Activated gamma-delta T cell treated with anti-CD3 and anti-CD28 coated beads, Interleukin-2, amount 50 U/mL, for 16 hours (primary cell): ENCODE results near the gene INPP5A.
"Not testable (repeated sequence)": the region's sequence is repeated elsewhere in the genome, so short reads cannot be mapped to it uniquely, and the experiment has no call there.

Source experiments
- DNase-seq: peaks from one replicate; pipeline ENCODE4 v3.0.0-alpha.2; 2020; ENCODE audit warnings: low read depth

Gene INPP5A

DNA sequence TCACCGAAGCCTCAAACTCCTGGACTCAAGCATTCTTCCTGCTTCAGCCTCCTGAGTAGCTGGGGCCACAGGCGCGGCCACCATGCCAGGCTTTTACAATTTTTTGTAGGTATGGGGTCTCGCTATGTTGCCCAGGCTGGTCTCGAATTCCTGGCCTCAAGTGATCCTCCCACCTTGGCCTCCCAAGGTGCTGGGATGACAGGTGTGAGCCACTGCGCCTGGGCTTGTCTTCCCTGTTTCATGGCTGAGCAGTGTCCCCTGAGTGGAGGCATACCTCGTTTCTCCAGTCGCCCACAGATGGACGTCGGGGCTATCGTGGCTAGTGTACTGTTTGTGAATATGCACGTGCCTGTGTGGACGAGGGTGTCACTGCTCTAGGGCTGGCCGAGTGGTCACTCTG lies 11.3 kb downstream of the INPP5A start:
- no peak for DNase-seq

DNA sequence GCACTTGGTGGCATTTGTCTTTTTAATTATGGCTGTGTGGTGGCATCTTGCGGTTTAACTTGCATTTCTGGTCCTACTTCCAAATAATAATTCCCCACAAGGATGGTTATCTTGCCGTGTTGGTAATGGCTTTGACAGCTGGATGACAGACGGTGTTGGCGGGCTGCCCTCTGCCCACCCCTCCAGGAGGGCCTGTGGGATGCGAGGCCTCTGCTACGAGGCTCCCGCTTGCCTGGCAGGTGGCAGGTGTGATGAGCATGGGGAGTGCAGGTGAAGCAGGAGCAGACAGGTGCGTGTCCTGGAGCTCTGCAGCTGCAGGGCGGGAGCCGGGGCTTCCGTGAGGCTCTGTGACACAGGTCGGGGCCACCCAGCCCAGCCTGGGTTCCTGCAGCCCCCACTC lies 11.8 kb downstream of the INPP5A start:
- DNase-seq, result no peak

DNA sequence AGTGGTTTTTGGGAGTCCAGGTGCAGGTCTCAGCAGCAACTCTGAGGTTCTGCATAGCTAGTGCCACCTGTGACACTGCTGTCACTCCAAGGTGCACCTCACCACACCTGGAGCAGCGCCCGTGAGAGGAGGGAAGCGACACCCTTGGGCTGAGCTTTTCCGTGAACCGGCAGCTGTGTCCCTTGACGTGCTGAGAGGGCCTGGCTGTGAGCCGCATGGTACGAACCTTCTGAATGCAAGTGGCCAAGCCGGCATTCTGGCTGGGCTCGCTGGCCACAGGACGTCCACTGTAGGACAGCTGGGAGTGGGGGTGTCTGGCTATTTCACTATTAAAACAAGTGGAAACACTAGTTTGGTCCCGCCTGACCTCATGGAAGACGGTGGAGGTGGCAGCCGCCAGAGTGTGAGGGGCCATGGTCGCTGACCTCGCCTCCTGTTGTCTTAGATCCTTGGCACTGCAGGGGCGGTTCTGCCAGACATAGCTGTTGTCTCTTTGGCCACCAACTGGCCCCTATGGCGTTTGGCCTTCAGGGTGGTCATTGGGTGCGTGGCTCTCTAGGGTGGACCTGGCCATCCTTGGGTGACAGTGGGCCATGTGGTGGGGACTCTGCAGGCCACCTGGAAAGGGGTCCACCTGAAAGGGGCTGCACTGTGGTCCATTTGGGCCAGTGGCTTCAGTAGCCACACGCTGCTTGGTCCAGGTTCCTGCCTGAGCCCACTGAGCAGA lies 12.9 kb downstream of the INPP5A start:
- DNase-seq, result no peak

DNA sequence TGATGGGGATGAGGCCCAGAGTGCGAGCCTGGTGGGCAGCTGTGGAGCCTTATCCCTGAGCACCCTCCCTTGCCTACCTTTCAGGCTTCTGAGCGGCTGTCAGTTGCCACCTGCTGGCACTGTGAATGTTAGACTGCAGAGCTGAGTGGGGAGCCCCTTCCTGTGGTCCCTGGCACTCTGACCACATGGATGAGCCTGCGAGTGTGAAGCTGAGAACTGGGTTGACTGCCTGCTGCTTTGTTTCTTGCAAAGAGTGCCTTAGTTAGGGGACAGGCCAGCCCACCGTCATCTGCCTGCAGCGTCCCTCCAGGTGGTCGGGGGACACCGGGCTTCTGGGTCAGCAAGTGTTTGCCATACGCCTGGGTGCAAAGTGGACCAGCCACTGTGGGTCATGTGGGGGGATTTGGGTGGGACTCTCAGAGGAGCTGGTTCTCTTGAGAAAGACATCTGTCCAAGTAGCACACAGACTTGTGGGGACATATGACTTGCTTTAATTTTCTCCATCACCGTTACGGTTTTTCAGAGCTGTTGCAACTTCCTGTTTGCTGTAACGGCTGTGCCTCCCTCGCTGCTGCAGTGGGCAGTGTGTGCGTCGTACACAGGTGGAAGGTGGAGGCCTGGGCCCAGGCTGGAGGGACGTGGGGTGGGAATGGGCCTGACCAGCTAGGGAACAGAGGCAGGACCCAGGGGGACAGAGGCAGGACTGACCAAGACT lies 13.7 kb downstream of the INPP5A start:
- no peak for DNase-seq

DNA sequence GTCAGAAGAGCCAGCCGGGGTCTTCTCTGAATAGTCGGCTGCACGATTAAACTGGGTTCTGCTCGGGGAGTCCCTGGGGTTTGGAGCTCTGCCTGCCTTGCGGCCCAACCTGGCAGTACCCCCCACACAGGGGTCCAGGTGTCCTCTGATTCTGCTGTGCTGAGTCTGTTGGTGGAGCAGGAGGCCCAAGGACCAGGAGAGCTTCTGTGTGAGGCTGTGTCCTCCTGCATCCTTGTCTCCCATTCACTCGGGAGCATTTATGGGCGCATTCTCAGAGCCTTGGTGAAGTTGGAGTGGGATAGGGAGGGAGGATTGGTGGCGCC lies 14.2 kb downstream of the INPP5A start:
- DNase-seq, result no peak

DNA sequence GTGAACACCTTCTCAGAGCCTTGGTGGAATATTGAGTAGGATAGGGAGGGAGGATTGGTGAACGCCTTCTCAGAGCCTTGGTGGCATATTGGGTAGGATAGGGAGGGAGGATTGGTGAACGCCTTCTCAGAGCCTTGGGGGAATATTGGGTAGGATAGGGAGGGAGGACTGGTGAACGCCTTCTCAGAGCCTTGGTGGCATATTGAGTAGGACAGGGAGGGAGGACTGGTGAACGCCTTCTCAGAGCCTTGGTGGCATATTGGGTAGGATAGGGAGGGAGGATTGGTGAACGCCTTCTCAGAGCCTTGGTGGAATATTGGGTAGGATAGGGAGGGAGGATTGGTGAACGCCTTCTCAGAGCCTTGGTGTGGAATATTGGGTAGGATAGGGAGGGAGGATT lies 15.0 kb downstream of the INPP5A start:
- not testable (repeated sequence) for DNase-seq

DNA sequence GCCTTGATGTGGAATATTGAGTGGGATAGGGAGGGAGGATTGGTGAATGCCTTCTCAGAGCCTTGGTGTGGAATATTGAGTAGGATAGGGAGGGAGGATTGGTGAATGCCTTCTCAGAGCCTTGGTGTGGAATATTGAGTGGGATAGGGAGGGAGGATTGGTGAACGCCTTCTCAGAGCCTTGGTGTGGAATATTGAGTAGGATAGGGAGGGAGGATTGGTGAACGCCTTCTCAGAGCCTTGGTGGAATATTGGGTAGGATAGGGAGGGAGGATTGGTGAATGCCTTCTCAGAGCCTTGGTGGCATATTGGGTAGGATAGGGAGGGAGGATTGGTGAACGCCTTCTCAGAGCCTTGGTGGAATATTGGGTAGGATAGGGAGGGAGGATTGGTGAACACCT lies 16.0 kb downstream of the INPP5A start:
- not testable (repeated sequence) for DNase-seq

DNA sequence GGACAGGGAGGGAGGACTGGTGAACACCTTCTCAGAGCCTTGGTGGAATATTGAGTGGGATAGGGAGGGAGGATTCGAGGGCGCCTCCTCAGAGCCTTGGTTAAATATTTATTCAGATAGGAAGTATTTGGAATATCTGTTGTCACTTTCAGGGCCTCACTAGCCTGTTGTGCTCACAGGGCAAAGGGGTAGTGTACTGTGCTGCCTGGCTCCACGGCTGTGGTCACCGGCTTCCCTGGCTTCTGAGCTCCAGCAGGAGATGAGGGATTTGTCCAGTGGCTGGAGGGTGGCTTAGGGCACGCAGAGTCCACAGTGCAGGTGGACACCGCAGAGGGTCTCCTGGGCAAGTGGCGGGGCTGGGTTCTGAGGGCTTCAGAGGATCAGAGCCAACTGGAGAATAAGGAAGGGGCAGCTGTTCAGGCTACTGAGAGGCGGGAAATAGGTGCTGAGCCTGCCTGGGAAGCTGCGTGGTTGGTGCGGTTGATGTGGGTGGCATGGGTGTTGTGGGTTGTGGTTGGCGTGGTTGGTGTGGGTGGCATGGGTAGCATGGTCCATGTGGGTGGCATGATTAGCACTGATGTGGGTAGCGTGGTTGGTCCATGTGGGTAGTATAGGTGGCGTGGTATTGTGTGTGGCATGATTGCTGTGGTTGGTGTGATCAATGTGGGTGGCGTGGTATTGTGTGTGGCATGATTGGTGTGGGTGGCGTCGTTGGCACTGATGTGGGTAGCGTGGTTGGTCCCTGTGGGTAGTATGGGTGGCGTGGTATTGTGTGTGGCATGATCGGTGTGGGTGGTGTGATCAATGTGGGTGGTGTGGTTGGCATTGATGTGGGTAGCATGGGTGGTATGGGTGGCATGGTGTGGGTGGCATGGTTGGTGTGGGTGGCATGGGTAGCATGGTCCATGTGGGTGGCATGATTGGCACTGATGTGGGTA lies 16.7 kb downstream of the INPP5A start:
- no peak for DNase-seq

DNA sequence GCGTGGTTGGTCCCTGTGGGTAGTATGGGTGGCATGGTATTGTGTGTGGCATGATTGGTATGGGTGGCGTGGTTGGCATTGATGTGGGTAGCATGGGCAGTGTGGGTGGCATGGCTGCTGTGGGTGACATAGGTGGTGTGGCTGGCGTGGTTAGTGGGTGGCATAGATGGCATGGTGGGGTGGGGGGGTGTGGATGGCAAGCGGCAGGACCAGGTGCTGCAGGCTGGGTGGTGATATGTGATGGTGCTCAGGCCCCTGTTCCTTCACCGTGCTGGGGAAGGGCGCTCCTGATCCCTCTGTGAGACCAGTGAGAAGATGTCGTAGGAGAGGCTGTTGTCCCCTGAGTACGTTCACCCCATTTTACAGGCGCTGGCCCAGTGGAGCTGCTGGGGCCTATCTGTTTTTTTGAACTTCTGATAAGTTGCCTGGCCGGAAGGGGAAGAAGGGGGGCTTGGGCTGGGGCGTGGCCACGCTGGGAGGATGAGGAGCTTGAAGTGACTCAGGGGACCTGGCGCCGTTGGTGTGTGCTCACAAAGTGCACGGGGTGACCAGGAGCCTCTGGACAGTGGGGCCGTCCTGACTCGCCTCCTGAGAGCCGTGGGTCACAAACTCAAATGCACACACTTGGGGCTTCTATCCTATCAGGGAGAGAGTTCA lies 17.5 kb downstream of the INPP5A start:
- DNase-seq, result no peak

DNA sequence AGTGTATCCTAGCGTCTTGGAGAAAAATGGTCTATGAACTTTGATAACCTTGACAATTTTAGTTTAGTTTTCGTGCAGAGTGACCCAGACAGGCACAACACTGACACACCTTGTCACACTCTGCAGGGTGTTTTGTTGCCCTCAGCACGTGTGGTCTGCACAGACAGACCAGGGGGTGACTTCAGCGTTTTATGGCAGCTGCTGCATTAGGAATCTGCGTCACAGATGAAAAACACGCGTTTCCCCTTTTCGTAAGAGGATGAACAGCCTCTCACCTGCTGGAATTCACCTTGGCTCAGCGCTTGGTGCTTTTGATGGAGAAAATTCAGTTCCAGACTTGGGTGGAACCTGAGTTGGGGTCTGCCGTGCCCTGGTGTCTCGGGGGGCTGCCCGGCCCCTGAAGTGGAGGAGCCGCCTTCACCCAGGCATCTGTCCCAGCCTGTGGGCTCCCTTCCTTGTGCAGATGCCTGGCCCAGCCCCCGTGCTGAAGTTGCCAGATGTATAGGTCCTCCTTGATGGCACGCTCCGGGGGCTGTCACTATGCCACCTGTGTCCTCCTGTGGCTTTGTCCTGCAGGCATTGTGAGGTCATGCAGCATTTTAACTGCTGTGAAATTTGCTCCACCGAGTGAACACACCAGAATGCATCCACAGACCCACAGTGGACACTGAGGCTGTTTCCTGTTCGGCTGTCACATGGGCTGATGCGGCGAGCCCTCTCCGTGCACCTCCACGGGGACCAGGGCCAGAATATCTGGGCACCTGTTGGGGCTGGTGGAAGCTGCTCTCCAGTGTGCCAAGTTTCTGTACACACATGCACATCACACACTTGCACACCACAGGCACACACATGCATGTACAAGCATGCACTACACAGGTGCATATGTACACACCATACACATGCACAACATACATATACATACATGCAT lies 18.3 kb downstream of the INPP5A start:
- DNase-seq, result no peak

DNA sequence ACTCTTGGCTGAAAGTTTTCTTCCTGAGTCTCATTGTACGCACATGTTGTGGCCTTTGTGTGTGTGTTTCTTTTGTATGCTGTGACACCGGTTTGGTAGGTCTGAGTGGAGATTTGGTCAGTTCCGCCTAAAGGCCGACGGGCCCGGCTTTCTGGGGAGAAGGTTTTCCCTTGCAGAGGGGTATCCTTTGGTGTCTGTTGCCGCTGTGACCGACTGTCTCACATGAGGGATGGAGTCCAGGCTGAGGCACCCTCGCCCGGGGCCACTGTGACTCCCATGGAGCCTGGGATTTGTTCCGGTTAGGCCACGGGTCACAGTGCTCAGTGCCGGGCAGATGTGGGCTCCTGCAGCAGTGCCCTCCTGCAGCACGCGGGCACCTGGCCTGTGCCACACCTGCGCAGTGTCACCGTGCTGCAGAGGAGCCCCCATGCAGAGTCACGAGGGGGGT lies 19.4 kb downstream of the INPP5A start:
- no peak for DNase-seq

DNA sequence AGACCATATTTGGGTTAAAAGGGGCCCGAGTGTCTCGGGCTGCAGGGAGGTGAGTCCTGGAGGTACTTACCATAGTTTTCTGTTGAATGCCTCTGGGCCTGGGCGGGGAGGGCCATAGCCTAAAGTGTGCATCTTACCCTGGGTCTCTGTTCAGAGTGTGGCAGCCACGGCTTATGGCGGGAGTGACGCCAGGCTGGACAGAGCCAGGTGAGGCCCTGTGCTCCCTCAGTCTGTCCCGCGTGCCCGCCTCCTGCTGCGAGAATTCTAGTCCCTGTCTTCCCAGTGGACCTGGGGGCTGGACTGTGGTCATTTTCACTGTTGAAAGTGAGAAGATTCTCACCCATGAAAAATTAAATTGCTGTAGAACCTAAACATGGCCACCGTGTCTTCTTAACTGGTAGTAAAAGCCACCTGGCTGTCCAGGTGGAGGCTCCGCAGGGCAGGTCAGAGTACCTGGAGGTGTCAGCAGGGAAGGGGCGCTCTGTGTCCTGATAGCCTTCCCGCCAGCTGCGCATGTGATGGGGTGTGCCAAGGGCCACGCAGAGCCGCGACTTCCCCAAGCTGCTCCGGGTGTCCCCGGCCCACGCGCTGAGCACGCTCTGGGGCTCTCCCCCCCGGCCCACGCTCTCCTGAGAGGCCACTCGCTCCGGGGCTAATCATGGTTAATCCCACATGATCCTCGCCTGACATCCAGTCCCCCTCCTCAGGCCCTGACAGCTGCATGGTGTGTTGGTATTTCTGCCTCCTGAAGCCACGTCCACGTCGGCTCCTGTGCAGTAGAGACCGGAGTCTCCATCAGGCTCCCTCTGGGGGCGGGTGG lies 20.3 kb downstream of the INPP5A start:
- no peak for DNase-seq

DNA sequence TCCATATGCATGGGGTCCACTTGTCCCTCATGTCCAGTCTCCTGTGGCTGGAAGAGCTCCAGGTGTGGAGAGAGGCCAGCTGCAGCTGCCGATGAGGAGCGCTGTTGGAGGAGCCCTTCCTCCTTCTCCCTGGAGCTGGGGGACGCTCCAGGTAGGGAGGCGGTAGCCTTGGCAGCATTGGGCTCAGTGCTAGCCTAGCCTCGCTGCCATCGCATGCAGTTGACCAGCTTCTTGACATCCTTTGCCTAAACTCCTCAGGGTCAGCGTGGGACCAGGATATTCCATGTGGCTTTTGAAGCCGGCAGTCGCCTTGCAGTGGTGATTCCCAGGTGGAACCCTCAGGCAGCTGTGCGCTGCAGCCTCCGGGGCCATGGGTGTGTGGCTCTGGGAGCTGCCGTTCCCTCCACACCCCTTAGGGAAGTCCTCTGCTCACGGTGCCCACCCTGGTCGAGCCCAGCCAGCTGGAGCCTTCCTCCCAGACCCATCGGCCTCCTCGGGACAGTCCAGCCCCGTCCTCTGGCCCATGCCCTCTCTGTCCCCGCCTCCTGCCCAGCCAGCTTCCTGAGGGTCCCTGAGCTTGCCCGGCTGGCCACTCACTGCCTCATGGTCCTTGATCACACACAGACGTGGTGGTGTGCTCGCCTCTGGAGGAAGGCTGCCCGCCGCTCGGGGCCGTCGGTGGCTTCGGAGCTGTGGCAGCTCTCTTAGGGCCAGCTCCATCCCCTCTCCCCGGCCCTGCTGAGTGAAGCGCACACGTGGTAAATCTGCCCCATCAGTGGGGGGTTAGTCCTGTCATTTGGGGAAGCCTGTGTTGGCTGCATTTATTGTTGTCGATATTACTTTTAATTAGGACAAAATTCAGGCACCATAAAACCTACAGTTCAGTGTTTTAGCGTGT lies 21.2 kb downstream of the INPP5A start:
- DNase-seq, result no peak

DNA sequence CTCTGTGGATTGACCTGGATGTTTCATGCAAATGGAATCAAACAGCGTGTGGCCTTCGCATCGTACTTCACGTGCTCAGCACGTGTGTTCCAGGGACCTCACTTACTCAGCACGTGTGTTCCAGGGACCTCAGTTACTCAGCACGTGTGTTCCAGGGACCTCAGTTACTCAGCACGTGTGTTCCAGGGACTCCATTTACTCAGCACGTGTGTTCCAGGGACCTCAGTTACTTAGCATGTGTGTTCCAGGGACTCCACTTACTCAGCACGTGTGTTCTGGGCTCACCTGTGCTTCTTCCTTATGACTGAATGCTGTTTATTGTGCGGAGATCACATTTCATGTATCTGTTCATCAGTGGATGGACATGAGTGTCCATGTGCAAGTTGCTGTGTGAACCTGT lies 22.0 kb downstream of the INPP5A start:
- no peak for DNase-seq

DNA sequence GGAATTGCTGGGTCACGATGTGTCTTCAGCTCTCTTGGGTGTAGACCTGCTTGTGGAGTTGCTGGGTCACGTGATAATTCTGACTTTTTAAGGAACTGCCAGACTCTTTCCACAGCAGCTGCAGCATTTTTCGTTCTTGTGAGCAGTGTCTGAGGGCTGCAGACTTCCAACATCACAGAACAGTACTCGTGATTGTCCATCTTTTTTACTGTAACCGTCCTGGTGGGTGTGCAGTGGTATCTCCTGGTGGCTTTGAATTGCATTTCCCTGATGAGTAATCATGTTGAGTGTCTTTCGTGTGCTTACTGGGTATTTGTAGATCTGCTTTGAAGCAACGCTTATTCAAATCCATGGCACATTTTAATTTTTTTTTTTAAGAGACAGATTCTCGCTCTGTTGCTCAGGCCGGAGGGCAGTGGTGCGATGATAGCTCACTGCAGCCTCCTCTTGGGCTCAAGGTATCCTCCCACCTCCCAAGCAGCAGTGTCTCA lies 22.7 kb downstream of the INPP5A start:
- DNase-seq, result no peak

DNA sequence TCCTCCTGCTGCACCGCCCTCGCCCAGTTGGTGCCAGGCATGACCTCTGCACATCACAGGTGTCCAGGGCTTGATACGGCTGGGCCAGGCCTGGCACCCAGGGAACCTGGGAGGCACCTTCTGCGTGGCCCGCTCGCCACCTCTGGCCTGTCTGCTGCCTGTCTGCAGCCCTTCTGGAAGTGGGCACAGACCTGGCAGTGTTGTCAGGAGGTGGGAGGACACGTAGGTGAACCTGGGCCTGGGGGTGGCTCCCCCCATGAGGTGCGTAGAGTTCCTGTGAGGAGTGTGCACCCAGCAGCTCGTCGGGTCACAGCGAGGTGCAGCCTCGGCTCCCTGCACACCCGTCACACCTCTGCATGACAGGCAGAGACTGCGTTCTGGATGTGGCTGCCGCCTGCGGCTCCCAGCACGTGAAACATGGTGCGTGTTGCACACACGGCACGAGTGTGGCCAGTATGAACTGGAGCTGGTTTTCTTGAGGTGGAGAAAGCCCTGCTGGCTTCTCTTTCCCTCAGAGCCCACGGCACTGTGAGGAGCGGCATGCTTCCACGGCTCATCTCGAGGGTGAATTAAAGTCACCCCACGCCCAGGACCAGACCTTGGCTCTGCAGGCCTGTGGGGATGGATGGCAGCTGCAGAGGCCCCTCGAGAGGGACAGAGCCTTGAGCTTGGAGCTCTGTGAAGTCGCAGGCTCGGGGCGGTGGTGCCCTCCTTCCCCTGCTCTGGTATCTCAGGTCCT lies 24.8 kb downstream of the INPP5A start:
- DNase-seq, result no peak

DNA sequence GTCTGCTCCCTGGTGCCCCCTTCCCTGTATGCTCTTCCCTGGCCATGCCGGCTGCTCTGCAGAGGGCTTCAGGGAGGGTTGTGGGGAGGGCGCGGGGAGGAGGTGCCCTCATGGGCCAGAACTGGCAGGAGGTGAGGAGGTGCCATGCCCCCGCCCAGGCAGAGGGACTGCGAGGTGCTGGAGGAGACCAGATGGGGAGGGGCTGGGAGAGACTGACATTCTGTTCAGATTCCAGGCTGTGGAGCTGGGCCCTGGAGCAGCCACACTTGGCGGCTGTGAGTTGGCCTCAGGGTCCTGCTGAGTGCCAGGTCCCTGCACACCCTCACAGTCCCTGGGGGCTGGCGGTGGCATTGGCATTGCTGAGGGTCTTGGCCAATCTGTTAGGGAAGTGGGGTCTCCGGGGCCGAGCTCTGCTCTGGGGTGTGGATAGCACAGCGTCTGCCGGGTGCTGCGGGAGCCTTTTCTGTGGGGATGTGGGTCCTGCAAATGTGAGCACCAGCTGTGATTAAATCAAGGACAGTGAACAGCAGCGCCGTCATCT lies 25.4 kb downstream of the INPP5A start:
- DNase-seq, result no peak
